Brain pericyte (primary cell): Measurements from ENCODE around the gene MYOM1.

Source experiments
- DNase-seq: peaks from one replicate; pipeline ENCODE4 v3.0.0-alpha.2; 2012; ENCODE audit warnings: low read depth, low spot score

The MYOM1 gene

DNA sequence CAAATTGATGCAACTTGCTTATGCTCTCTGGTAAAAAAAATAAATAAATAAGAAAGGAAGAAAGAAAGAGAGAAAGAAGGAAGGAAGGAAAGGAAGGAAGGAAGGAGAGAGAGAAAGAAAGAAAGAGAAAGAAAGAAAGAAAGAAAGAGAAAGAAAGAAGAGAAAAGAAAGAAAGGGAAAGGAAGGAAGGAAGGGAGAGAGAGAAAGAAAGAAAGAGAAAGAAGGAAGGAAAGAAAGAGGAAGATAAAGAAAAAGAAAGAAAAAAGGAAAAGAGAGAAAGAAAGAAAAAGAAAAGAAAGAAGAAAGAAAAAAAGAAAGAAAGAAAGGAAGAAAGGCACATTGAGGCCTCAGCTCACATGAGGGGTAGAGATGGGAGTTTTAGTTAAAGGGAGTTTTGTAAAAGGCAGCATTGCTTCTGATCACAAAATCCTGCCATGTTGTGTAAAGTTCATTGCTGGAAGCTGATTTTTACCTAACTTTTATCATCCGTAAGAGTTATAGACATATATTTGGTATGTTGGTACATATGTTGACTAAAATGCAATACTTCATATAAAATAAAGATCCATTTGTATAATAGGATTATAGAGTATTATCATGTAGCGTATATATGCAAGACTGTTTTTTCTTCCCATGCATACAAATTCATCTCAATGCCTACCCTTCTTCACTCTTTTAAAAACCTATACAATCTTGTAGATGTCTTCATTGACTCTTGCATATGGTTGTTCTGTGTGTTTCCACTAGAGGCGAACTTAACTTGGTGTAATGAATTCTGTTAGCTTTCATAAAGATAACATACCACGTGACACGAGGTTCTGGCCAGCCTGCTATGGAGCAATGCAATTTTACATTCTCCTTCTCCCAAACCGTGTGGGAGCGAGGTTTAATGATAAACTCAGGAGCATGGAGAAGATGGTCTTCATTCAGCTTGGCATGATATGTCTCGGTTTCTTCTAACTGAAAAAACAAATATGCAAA, 32.8 kb downstream of the MYOM1 start:
- no peak for DNase-seq

DNA sequence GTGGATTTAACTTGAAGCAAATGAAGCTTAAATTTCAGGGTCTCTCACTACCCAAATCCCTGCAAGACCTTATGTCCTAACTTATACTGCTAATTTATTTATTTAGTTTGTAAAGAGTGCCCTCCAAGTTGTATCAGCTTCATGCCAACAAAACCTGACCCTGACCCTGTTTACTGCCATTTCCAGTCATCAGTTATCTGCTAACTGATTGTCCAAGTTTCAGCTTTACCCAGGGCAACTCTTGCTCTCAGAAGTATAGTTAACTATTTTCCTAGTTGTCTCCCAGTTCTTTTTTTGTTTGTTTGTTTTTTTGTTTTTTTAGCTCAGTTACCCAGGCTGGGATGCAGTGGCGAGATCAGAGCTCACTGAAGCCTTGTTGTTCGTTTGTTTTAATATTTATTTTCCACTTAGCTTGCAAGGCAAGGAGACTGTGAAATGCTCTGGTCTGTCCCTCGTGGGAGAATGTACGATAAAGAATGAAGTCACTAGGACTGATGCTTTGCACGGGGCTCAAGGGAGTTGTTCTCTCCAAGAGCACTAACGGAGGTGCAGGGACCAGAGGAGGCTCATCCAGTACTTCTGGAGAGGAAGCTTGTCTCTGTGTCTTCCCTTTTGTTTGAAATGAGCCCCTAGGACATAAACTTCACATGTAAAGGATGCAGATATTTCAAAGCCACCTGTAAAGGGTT, 35.3 kb downstream of the MYOM1 start:
- no peak for DNase-seq

DNA sequence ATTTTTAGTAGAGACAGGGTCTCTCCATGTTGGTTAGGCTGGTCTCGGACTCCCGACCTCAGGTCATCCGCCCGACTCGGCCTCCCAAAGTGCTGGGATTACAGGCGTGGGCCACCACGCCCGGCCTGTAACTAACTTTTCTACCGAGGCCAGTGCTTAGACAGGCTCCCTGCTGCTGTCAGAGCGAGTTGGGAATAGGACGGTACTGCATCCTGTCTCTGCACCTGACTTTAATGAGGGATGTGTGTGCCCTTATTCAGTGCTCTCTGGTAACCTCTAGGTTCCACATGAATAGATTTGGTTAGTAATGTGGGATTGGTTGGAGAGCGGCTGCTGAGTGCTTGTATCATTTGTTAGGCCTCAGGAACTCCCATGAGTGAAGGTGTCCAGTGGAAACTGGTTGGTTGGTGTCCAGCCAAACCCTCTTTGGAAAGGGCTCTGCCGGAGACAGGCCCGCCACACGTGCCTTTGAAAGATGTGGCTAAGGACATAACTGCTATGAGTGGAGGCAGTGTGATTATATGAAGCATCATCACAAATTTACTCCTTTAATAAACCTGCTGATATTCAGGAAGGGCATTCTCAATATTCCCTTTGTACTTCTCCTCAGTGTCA, 36.6 kb downstream of the MYOM1 start:
- DNase-seq = no peak

DNA sequence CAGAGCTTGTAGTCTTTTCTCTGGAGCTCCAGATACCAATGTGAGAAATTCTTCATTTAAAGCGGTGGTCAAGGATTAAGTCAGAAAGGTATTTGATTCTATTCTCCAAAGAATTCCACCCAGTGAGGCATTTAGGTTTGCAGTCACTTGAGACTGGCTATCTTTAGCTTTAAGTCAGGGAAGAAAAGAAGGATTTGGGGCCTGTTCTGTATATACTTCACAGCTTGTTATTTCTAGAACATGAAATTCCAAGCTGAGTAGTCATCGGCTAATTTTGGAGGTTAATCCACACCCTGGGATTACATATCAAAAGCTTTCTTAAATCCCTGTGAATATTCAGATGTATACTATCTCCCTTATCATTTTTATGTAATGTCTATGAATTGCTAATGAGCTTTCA, 39.4 kb downstream of the MYOM1 start:
- DNase-seq = no peak

DNA sequence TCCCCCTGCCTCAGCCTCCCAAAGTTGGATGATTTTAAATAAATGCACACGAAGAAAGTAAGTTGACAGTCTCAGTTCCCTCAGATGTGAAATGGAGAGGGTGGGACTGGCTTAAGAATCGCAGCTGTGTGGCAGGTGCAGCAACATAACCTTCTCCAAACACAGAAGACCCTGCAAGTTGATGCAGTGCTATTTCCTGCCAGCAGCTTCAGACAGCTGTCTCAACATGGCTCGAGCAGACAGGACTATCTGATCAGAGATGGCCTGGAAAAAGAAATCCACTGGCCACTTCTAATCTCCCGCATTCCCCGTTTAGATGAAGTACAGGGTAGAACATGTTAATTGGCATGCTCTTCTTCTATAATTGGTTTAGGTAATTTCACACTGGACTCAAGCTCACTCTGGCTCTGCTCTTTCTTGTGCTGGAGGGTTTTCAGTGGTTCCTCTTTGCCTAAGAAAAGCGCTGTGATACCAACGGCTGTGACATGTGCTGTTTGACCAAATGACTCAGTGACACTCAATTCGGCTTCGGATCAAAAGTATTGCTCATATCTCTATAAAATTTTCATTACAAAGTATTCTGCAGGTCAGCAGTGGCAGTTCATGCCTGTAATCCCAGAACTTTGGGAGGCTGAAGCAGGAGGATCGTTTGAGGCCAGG, 40.2 kb downstream of the MYOM1 start:
- no peak for DNase-seq

DNA sequence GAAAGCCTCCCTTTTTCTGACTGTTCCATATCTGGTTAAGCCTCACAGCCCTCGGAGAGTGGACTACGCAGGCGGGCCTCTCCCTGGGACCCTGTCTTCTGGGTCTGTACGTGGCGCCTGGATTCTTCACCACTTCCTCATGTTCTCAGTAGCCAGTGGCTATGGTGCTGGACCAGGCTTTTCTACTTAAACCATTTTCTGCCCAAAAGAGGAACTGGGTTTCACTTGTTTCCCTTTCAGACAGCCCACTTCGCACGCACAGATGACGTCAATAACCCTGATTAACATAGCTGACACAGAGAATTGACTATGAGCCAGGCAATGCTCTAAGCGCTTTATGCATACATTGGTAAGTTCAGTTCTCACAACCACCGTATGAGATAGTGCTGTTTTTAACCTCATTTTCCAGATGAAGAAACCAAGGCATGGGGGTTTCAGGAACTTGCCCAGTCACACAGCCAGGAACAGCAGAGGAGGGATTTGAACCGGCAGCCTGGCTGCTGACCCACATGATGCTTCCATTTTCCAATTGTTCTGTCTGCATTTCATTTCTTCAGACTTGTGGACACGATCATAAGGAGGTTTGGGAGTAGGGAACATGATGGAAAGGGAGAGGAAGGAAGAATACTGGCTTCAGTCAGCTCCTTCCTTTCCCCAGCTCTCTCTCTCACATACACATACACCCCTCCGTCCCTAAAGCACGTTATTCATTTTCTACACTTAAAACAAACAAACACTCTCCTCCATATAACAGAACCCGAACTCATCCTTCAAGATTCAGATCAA, 41.7 kb downstream of the MYOM1 start:
- no peak for DNase-seq

DNA sequence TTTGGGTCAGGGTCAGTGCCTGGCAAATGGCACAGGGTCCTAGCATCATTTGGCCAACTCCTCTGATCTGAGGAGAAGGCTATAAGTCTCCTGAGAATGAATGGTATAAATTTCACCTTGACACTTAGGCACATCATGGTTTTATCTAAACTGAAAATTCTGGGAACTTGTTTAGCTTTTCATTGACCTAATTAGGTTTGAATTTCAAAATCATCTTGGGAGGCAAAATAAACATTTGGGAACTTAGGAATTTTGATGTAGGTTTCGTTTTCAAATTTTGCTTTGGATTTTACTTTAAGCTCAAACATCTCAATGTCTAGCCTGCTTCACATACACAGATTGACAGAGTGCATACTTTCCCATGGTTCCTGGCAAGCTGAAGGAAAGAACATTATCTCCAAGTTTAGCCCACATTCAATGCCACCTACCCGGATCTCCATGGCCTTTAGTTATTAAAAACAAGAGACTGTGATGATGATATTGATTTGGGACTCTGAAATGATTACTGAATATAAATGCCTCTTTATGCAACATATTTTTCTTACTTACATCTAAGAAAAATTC, 44.5 kb downstream of the MYOM1 start:
- DNase-seq = no peak

DNA sequence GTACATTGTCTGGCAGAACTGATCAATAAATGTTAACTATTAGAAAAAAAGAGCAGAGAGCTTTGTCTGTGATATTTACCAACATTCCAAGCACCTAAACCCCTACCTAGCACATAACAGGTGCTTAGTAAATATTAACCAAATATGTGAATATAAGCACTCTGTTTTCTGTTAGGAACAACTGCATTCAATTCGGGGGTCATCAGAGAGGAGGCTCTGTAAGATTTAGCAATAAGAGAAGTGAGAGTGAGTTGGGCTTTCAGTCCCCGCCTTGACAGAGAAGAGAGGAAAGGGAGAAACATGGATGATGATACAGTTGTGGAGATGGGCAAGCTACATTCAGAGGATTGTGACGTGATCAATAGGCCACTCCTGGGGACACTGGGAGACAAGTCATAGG, 47.7 kb downstream of the MYOM1 start:
- DNase-seq = no peak

DNA sequence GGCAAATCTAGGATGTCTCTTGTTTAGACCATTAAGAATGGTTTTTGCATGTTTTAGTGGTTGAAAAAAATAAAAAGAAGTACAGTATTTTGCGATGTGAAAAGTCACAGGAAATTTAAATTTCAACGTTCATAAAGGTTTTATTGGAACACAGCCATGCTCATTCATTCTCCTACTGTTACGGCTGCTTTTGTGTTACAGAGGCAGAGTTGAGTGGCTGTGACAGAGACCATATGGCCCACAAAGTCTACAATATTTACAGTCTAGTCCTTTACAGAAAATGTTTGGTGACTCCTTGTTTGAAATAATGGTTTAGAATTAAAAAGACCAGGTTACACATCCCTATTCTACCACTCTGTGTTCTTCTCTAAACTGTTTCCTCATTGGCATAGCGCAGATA, 48.1 kb downstream of the MYOM1 start:
- DNase-seq = no peak

DNA sequence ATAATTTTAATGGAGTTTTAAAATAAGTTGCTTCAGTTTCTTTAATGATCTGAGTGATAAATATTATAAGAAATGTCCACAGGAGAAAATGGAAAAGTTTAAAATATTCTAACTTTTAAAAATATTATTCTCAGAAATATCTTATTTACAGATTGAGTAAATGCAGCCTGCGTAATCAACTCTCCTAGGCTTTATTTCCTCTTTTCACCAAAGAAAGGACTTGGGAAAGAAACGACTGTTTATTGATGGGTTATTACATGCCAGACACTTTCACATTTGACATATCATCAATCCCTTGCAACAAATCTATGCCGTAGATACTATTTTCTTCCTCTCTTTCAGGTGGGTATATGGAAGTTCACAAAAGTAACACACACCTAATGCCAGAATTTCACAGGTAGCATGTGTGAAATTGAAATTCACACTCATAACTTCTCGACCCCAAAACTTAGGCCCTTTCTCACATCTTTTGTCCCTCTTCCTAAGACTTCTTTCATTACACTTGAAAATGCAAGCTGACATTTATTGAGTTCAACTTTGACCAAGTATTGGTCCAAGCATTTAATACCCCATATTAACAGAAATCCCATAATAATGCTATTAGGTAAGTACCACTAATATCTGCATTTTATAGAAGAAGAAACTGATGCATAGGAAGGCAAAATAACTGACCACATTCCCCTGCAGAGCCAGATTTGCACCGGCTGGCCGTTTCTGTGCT, 49.2 kb downstream of the MYOM1 start:
- DNase-seq = no peak

DNA sequence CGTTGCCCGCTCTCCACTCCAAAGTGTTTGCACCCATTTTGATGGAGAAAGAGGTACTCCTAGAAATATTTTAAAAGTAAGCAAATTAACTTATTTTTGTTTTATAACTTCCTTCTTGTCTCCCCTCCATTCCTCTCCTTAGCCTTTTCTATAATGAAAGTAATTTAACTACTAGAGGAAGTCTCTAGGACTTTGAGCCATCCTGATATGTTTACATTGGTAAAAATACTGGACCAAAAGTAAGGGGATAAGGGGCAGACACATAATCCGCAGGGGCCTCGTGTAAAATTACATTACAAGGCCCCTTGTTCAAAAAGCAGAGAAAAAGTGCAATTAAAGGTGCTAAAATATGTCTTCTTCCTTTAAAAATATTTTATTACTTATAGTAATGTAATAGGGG, 55.4 kb downstream of the MYOM1 start:
- DNase-seq = no peak

DNA sequence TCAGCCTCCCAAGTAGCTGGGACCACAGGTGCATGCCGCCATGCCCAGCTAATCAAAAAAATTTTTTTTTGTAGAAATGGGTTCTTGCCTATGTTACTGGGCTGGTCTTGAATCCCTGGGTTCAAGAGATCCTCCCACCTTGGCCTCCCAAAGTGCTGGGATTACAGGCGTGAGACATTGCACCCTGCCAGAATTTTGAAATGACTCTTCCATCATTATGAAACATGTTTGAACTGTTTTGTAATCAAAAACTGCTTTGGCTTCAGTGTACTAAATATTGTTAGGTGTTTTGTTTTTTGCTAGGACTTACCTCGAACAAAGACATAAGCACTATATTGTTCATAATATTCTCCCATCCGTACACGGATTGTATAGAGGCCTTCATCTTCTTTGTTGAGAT, 55.8 kb downstream of the MYOM1 start:
- no peak for DNase-seq

DNA sequence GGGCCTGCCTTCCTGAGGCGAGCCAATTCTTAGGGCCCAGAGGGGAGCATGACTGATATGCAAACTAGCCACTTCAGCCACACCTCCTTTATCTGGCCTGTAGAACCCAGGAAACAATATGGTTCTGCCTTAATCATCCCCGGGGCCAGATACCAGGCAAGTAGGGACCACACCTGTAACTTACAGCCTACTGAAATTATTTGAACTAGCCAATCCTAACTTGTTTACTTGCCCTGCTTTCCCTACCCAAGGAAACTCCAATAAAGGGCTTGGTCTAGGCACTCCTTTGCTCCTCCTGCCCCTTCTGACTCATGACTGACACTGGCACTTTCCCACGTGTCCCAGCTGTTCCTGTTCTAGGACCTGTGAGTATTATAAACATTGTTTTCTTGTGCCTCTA, 57.6 kb downstream of the MYOM1 start:
- no peak for DNase-seq

DNA sequence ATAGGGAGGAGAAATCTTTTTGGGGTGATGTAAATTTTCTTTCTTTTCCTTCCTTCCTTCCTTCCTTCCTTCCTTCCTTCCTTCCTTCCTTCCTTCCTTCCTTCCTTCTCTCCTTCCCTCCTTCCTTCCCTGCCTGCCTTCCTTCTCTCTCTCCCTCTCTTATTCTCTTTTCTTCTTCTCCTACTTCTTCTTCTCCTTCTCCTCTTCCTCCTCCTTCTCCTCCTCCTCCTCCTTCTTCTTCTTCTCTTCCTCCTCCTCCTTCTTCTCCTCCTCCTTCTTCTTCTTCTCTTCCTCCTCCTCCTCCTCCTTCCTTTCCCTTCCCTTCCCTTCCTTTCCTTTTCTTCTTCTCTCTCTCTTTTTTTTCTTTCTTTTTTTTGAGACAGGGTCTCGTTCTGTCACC, 59.9 kb downstream of the MYOM1 start:
- DNase-seq = no peak

DNA sequence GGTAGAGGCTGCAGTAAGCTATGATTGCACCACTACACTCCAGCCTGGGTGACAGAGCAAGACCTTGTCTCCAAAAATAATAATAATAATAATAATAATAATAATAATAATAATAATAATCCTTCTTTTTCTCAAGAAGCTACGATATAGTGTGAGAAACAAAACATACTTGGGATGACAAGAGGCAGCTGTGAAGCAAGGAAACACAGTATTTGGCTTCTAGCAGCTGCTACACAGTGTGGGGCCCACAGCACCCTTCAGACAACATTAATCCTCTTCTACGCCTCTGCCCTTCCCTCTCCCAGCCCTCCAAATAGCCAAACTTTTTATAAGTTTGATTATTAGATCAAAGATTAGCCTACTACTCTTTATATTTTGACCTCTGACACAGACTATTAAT, 62.2 kb downstream of the MYOM1 start:
- no peak for DNase-seq

DNA sequence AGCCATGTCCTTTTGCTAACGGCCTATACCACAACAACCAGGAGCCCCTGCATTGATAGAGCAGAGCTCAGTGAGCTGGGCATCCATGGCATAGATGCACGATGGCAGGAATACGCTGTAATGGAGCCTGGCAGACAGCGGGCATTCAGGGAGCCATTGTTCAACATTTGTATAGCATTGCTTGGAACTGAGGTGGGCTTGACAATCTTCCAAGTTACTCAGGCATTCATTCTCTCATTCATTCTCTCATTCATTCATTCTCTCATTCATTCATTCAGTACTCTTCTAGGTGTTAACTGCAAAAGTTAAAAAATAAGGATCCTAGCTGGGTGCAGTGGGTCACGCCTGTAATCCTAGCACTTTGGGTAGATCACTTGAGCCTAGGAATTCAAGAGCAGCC, 62.7 kb downstream of the MYOM1 start:
- no peak for DNase-seq

DNA sequence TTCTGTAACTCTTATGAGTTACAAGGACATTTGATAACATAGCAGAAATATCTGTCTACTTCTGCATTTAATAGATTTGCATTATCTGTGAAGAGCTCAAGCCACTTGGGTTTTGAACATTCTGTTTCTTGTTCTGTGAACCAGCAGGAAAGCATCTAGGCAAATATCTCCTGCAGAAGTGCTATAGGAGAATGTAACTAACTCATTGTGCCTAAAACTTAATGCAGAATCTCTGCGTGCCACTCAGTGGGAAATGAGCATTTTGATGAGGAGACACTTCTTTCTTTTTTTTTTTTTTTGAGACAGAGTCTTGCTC, 63.5 kb downstream of the MYOM1 start:
- no peak for DNase-seq

DNA sequence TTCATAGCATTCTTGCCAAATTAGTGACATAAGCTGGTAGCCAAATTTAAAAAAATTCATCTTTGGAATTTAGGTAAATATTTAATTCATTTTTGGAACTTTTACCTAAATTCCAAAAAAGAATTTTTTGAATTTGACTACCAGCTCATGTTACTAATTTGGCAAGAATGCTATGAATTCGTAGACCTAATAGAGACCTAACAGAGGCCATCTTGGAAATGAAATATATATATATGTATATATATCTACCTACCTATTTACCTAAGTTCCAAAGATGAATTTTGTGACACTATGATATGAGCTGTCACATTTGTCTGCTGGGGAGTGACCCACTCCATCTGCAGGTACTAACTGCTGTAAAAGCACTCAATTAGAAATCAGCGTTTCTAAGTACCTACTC, 65.6 kb downstream of the MYOM1 start:
- DNase-seq = no peak

DNA sequence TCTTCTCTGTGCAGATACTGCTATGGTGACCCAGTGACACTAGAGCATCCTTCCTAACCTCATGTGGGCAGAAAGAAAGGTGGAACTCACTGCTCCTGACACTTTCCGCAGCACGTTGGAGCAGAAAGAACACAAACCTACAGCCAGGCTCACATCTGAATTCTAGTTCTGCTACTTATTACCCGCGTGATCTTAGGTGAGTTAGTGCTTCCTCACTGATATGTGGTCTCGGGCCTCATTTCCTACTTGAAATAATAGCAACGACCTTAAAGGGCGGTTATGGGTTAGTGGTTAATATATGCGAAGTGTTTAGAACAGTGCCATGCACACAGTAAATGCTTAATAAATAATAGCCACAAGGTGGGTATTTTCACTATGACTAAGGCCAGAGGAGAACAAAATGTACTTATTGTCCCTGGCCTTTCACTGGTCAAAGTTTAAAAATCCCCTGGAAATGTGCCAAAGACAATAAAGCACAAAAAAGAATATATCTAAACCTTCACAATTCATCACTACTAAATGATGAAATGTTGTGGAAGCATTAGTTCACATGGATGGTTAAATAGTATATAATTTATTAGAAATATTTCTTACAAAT, 66.6 kb downstream of the MYOM1 start:
- DNase-seq = no peak

DNA sequence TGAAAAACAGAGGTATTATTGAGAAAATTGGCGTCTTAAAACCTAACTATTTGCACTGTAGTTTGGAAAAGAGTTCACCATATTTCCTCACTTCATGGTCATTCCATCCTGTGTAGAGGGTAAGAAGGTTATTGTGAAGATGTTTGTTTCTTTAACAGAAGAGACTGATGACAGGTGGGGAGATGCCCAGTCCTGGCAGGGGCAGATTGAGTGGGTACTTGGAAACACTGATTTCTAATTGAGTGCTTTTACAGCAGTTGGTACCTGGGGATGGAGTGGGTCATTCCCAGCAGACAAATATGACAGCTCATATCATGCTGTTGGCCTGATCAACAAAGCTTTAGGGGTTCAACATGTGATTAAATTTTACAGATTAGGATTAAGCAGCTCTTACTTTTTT, 67.5 kb downstream of the MYOM1 start:
- no peak for DNase-seq
